H9 (cell line): ENCODE data around the gene CELF1. TPM values are rescaled to one million over a fixed set of nuclear protein-coding genes. Genes with fewer than 3 reads are reported as not detected.
"Not testable (repeated sequence)": the region's sequence is repeated elsewhere in the genome, so short reads cannot be mapped to it uniquely, and the experiment has no call there.

Source experiments
- DNase-seq: peaks from one replicate; pipeline ENCODE4 v3.0.0-alpha.2; 2017
- H2AFZ ChIP-seq: one replicate; pipeline ENCODE4 v1.6.1; 2013; ENCODE audit warnings: mild to moderate bottlenecking, low read length, control low read depth, moderate library complexity
- H2AK5ac ChIP-seq: 2 replicates; pipeline ENCODE4 v1.6.1; 2013; ENCODE audit warnings: low read length, control low read depth, mixed read lengths; ENCODE audit not compliant: insufficient read length
- H2BK120ac ChIP-seq: one replicate; pipeline ENCODE4 v1.6.1; 2013; ENCODE audit warnings: low read depth, mild to moderate bottlenecking, low read length, control low read depth, inconsistent platforms; ENCODE audit not compliant: poor library complexity, severe bottlenecking
- H2BK12ac ChIP-seq: 2 replicates; pipeline ENCODE4 v1.6.1; 2013; ENCODE audit warnings: low read length, control low read depth, mixed read lengths, low read depth; ENCODE audit not compliant: insufficient read length
- H2BK15ac ChIP-seq: 2 replicates; pipeline ENCODE4 v1.6.1; 2013; ENCODE audit warnings: low read depth, low read length, control low read depth
- H2BK20ac ChIP-seq: one replicate; pipeline ENCODE4 v1.6.1; 2013; ENCODE audit warnings: low read depth, mild to moderate bottlenecking, low read length, control low read depth, inconsistent platforms; ENCODE audit not compliant: poor library complexity, severe bottlenecking
- H2BK5ac ChIP-seq: 2 replicates; pipeline ENCODE4 v1.6.1; 2013; ENCODE audit warnings: low read length, control low read depth, mixed read lengths; ENCODE audit not compliant: insufficient read length
- H3K14ac ChIP-seq: 2 replicates; pipeline ENCODE4 v1.6.1; 2013; ENCODE audit warnings: low read length, control low read depth; ENCODE audit not compliant: insufficient read depth
- H3K18ac ChIP-seq: 2 replicates; pipeline ENCODE4 v1.6.1; 2013; ENCODE audit warnings: low read depth, mild to moderate bottlenecking, mixed read lengths, low read length, control low read depth; ENCODE audit not compliant: insufficient read length
- H3K23ac ChIP-seq: 2 replicates; pipeline ENCODE4 v1.6.1; 2013; ENCODE audit warnings: low read length, control low read depth, mixed read lengths, low read depth; ENCODE audit not compliant: insufficient read length
- H3K23me2 ChIP-seq: 2 replicates; pipeline ENCODE4 v1.6.1; 2013; ENCODE audit warnings: low read depth, mild to moderate bottlenecking, mixed read lengths, low read length, control low read depth; ENCODE audit not compliant: insufficient read length, poor library complexity, severe bottlenecking
- H3K27ac ChIP-seq: 2 replicates; pipeline ENCODE4 v1.5.1; 2013; ENCODE audit warnings: low read length, control low read depth, mixed read lengths, low read depth; ENCODE audit not compliant: insufficient read length
- H3K27me3 ChIP-seq: 2 replicates; pipeline ENCODE4 v1.6.1; 2013; ENCODE audit warnings: low read length, control low read depth, inconsistent platforms; ENCODE audit not compliant: insufficient read depth
- H3K4ac ChIP-seq: 2 replicates; pipeline ENCODE4 v1.6.1; 2013; ENCODE audit warnings: low read depth, mild to moderate bottlenecking, control low read depth, inconsistent platforms, low read length, moderate library complexity
- H3K4me1 ChIP-seq: 2 replicates; pipeline ENCODE4 v1.6.1; 2013; ENCODE audit warnings: low read length, control low read depth, inconsistent platforms; ENCODE audit not compliant: insufficient read depth
- H3K4me2 ChIP-seq: 2 replicates; pipeline ENCODE4 v1.6.1; 2013; ENCODE audit warnings: low read length, control low read depth, mixed read lengths; ENCODE audit not compliant: insufficient read length, insufficient read depth
- H3K56ac ChIP-seq: 2 replicates; pipeline ENCODE4 v1.6.1; 2013; ENCODE audit warnings: low read depth, mild to moderate bottlenecking, mixed read lengths, low read length, control low read depth; ENCODE audit not compliant: insufficient read length
- H3K79me1 ChIP-seq: 2 replicates; pipeline ENCODE4 v1.6.1; 2013; ENCODE audit warnings: low read depth, mild to moderate bottlenecking, moderate library complexity, low read length, control low read depth, inconsistent platforms; ENCODE audit not compliant: insufficient read depth, poor library complexity, severe bottlenecking
- H3K79me2 ChIP-seq: 2 replicates; pipeline ENCODE4 v1.6.1; 2013; ENCODE audit warnings: low read length, control low read depth, inconsistent platforms; ENCODE audit not compliant: insufficient read depth
- H3K9ac ChIP-seq: 2 replicates; pipeline ENCODE4 v1.6.1; 2013; ENCODE audit warnings: low read length, control low read depth, mixed read lengths; ENCODE audit not compliant: insufficient read length; ENCODE audit errors: extremely low read depth
- H3K9me3 ChIP-seq: one replicate; pipeline ENCODE4 v1.6.1; 2013; ENCODE audit warnings: low read depth, low read length, inconsistent platforms; ENCODE audit not compliant: control insufficient read depth
- H3T11ph ChIP-seq: one replicate; pipeline ENCODE4 v1.6.1; 2013; ENCODE audit warnings: mild to moderate bottlenecking, low read length, control low read depth, inconsistent platforms
- H4K20me1 ChIP-seq: one replicate; pipeline ENCODE4 v1.6.1; 2013; ENCODE audit not compliant: control insufficient read depth, insufficient read length, insufficient read depth
- H4K5ac ChIP-seq: 2 replicates; pipeline ENCODE4 v1.6.1; 2013; ENCODE audit warnings: low read depth, mild to moderate bottlenecking, mixed read lengths, low read length, control low read depth; ENCODE audit not compliant: insufficient read length
- H4K8ac ChIP-seq: replicated peaks from 2 replicates; pipeline ENCODE4 v1.6.1; 2013; ENCODE audit warnings: low read length, control low read depth, mixed read lengths, low read depth; ENCODE audit not compliant: insufficient read length
- H4K91ac ChIP-seq: 2 replicates; pipeline ENCODE4 v1.6.1; 2013; ENCODE audit warnings: low read depth, mild to moderate bottlenecking, moderate library complexity, mixed read lengths, low read length, control low read depth; ENCODE audit not compliant: insufficient read length
- H3K27ac Mint-ChIP-seq, 3 experiments: 2 replicates in 2 of 3; 3 replicates in 1 of 3; pipeline ENCODE4 v1.8.0; 2020 to 2021; ENCODE audit warnings: mixed read lengths in 3 of 3, mild to moderate bottlenecking in 1 of 3, moderate library complexity in 1 of 3
- H3K27me3 Mint-ChIP-seq: 2 replicates; pipeline ENCODE4 v1.8.0; 2021; ENCODE audit warnings: low read depth, mild to moderate bottlenecking, moderate library complexity, mixed read lengths
- H3K36me3 Mint-ChIP-seq, 3 experiments: 2 replicates in 2 of 3; 3 replicates in 1 of 3; pipeline ENCODE4 v1.8.0; 2020 to 2021; ENCODE audit warnings: low read depth in 3 of 3, mixed read lengths in 3 of 3; ENCODE audit not compliant: insufficient read depth in 1 of 3
- H3K4me1 Mint-ChIP-seq, 2 experiments: 2 replicates each; pipeline ENCODE4 v1.8.0; 2020; ENCODE audit warnings: mixed read lengths in 2 of 2
- H3K4me3 Mint-ChIP-seq, 2 experiments: 2 replicates in 1 of 2; 3 replicates in 1 of 2; pipeline ENCODE4 v1.8.0; 2020 to 2021; ENCODE audit warnings: mild to moderate bottlenecking in 2 of 2, mixed read lengths in 2 of 2, moderate library complexity in 1 of 2
- H3K9me3 Mint-ChIP-seq, 2 experiments: 2 replicates in 1 of 2; 3 replicates in 1 of 2; pipeline ENCODE4 v1.8.0; 2020; ENCODE audit warnings: mild to moderate bottlenecking in 2 of 2, mixed read lengths in 2 of 2, moderate library complexity in 1 of 2
- WGBS: extraction: QIAGEN DNeasy Blood & Tissue Kit; methylation state at CpG from one replicate; pipeline ENCODE4 v1.1.7; 2013; ENCODE audit warnings: missing lambda C conversion rate, low lambda C conversion rate, mixed read lengths; ENCODE audit not compliant: insufficient read length; ENCODE audit errors: extremely low coverage; 5-methylcytosine and 5-hydroxymethylcytosine counted together
- total RNA-seq: library from RNA; stranded (reverse); gene quantifications from 2 replicates; pipeline ENCODE4 v1.2.1, GENCODE V29; 2021
- TF ChIP-seq, protein P1 (sequence below): fragments of 200-600 bp; sonication (generic); conservative IDR thresholded peaks from 3 replicates; pipeline ENCODE4 v1.8.0; 2021; ENCODE audit warnings: antibody characterized with exemption, mild to moderate bottlenecking

The CELF1 gene
- total RNA-seq, 1 experiment from 2014 or later, result 211 TPM

DNA sequence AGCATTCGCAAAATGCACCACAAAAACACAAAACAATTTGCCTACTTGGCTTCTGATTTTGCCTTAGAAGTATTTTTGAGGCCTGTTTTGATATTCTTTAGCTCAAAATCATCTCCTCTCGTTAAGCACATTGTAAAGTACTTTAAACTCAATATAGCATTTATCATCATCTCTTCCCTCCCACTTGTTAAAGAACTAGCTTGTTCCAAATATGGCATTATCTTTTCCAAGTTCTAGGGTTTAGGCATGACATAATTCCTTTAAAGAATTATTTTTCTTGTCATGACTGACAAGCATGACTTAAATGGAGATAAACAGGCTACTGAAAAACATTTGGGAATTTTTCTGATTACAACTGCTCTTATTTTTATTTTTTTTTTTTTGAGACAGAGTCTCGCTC is 21.3 kb downstream of the CELF1 start:
- H3K4me3 Mint-ChIP-seq, result no peak overlapping the region
- peak overlapping the region in 1 of 3 experiments; percentile 80; a peak in 2 of 7 replicates for H3K27ac Mint-ChIP-seq
- H3K9ac ChIP-seq, result no peak overlapping the region

DNA sequence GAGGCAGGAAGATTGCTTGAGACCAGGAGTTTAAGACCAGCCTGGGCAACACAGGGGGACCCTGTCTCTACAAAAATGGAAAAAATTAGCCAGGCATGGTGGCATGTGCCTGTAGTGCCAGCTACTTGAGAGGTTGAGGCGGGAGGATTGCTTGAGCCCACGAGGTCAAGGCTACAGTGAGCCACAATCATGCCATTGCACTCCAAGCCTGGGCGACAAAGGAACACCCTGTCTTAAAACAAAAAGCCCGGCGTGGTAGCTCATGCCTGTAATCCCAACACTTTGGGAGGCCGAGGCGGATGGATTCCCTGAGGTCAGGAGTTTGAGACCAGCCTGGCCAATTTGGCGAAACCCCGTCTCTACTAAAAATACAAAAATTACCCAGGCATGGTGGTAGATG is 22.2 kb downstream of the CELF1 start:
- not testable (repeated sequence) for H2BK20ac ChIP-seq, H3K27me3 Mint-ChIP-seq, H3K9me3 Mint-ChIP-seq, H3K4me3 Mint-ChIP-seq, H4K5ac ChIP-seq, H3K4me1 ChIP-seq, H2AK5ac ChIP-seq, H3K18ac ChIP-seq, DNase-seq, H3K4ac ChIP-seq, H3K27me3 ChIP-seq, H4K91ac ChIP-seq, H3T11ph ChIP-seq, H3K14ac ChIP-seq, H3K23ac ChIP-seq, H3K79me1 ChIP-seq, H3K27ac ChIP-seq, H3K4me2 ChIP-seq, H3K56ac ChIP-seq, H2BK5ac ChIP-seq, H2BK120ac ChIP-seq, H2BK15ac ChIP-seq, H4K8ac ChIP-seq, H3K9me3 ChIP-seq, H4K20me1 ChIP-seq, H2AFZ ChIP-seq, H3K9ac ChIP-seq, H2BK12ac ChIP-seq, H3K23me2 ChIP-seq
- peaks cover 59% of the 10 kb centered on the region; the same call in 1 of the 2 replicates for H3K79me2 ChIP-seq
- Mint-ChIP-seq H3K36me3 (peaks cover 0 to 15% (median 4%) of the 10 kb centered on the region in 3 experiments; a peak in 4 of 7 replicates), H3K27ac (peak overlapping the region; percentile 18 to 81 (median 76); a peak in 5 of 7 replicates), H3K4me1 (peaks cover 22% of the 10 kb centered on the region in 2 experiments)
- WGBS, result no CpG with 5 or more reads among the region's 9 CpGs

More for the DNA sequence above, 21.3 kb downstream of the CELF1 start:
- Histone ChIP-seq H2AFZ (no peak overlapping the region), H3K79me1 (peaks cover 4% of the 10 kb centered on the region), H3K23ac (no peak overlapping the region), H3K27ac (no peak overlapping the region), H3K27me3 (no peaks in the 10 kb centered on the region), H2BK5ac (no peak overlapping the region), H3K79me2 (peaks cover 61% of the 10 kb centered on the region; the same call in 1 of the 2 replicates), H2BK120ac (no peak overlapping the region), H3K14ac (no peak overlapping the region), H3K9me3 (no peaks in the 10 kb centered on the region), H3K56ac (no peak overlapping the region), H3K4me1 (no peaks in the 10 kb centered on the region), H4K8ac (no peak overlapping the region), H4K5ac (no peak overlapping the region), H3K4ac (no peak overlapping the region), H4K20me1 (no peaks in the 10 kb centered on the region), H2BK15ac (no peak overlapping the region), H3T11ph (no peak overlapping the region), H3K18ac (no peak overlapping the region), H2BK20ac (no peak overlapping the region), H3K4me2 (no peak overlapping the region), H2BK12ac (no peak overlapping the region), H3K23me2 (no peaks in the 10 kb centered on the region), H4K91ac (no peak overlapping the region), H2AK5ac (no peak overlapping the region)
- WGBS, result no CpG with 5 or more reads among the region's 3 CpGs
- TF ChIP-seq, protein P1, sequence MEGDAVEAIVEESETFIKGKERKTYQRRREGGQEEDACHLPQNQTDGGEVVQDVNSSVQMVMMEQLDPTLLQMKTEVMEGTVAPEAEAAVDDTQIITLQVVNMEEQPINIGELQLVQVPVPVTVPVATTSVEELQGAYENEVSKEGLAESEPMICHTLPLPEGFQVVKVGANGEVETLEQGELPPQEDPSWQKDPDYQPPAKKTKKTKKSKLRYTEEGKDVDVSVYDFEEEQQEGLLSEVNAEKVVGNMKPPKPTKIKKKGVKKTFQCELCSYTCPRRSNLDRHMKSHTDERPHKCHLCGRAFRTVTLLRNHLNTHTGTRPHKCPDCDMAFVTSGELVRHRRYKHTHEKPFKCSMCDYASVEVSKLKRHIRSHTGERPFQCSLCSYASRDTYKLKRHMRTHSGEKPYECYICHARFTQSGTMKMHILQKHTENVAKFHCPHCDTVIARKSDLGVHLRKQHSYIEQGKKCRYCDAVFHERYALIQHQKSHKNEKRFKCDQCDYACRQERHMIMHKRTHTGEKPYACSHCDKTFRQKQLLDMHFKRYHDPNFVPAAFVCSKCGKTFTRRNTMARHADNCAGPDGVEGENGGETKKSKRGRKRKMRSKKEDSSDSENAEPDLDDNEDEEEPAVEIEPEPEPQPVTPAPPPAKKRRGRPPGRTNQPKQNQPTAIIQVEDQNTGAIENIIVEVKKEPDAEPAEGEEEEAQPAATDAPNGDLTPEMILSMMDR, result no peak
- Mint-ChIP-seq H3K36me3 (peaks cover 1 to 20% (median 4%) of the 10 kb centered on the region in 3 experiments; a peak in 5 of 7 replicates), H3K9me3 (no peaks in the 10 kb centered on the region), H3K27me3 (no peaks in the 10 kb centered on the region; the same call in 1 of the 2 replicates), H3K4me1 (peaks cover 13 to 14% of the 10 kb centered on the region in 2 experiments)
- no peak for DNase-seq
